ENCODE results near the gene SLC66A3. TPM values are rescaled to one million over a fixed set of nuclear protein-coding genes. Genes with fewer than 3 reads are reported as not detected.

The SLC66A3 gene
- total and polyA plus RNA-seq, 2 donors (not counting 3 experiments of a cell fraction or from before 2014, with no cell fraction given): 14.3 to 31.4 TPM

DNA sequence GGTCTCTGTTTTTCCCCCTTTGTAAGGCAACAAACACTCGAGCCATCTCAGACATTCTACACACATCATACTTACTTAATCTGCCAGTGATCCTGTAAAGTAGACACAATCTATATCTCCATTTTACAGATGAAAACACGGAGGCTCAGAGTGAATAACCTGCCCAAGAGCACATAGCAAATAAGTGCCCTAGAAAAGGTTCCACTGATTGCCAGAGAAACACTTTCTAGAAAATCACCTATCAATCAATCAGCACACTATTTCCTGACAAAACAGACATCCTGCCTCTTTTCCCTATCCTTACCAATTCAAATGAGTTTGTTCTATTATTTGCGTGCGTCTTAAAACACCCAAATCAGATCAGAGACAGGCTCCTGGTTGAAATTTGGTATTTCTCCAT lies 23.9 kb downstream of the SLC66A3 start:
- Histone ChIP-seq H3K27me3 (ENCODE audit: control insufficient read depth in 2 of 2, insufficient read depth in 2 of 2, low read length in 2 of 2) (no peaks in the 10 kb centered on the region), H4K20me1 (replicated peaks; ENCODE audit: control insufficient read depth, extremely low read depth, insufficient read depth, low read length) (no peaks in the 10 kb centered on the region), H3K79me2 (ENCODE audit: control insufficient read depth, insufficient read depth, low read length) (no peaks in the 10 kb centered on the region), H3K4me3 (replicated peaks in 1 of 3; ENCODE audit: insufficient read depth in 1 of 3, low read depth in 1 of 3, low read length in 3 of 3) (no peak overlapping the region), H2AFZ (ENCODE audit: low read depth, low read length) (no peak overlapping the region), H3K4me1 (ENCODE audit: control insufficient read depth, extremely low read depth, insufficient read depth, low read length) (peaks cover 3% of the 10 kb centered on the region), H3K4me2 (ENCODE audit: insufficient read depth, low read length) (no peak overlapping the region), H3K9me1 (replicated peaks; ENCODE audit: control insufficient read depth, extremely low read depth, insufficient read depth, low read length) (no peaks in the 10 kb centered on the region), H3K9me3 (replicated peaks; ENCODE audit: control insufficient read depth, insufficient read depth, low read length) (no peaks in the 10 kb centered on the region), H3K9ac (replicated peaks; ENCODE audit: extremely low read depth, insufficient read depth, low read length) (no peak overlapping the region), H3K27ac (ENCODE audit: insufficient read depth, low read depth, low read length) (no peak overlapping the region), H3K36me3 (ENCODE audit: control insufficient read depth in 2 of 2, extremely low read depth in 1 of 2, insufficient read depth in 2 of 2, low read length in 2 of 2) (peaks cover 0 to 3% of the 10 kb centered on the region in 2 experiments)
- FAIRE-seq (no peak), DNase-seq (ENCODE audit: low read depth, low spot score) (no peak)
- POLR2A ChIA-PET: no interaction called here
- TF ChIP-seq MYC (IDR thresholded peaks at IDR 0.05; ENCODE audit: low read depth, low read length) (no peak), POLR2AphosphoS5 (IDR thresholded peaks at IDR 0.05; ENCODE audit: insufficient read depth, low read depth, low read length) (no peak), FOS (IDR thresholded peaks at IDR 0.05; ENCODE audit: borderline replicate concordance, insufficient read depth, low read length) (no peak), EZH2 (IDR thresholded peaks at IDR 0.05; ENCODE audit: borderline replicate concordance, low read depth, low read length, severe bottlenecking) (no peak), JUN (IDR thresholded peaks at IDR 0.05; ENCODE audit: borderline replicate concordance, insufficient read depth, insufficient read length, low read depth) (no peak), GATA2 (IDR thresholded peaks at IDR 0.05; ENCODE audit: insufficient read depth, insufficient read length, low read depth, low read length) (no peak), POLR2A (IDR thresholded peaks at IDR 0.05; ENCODE audit: low read depth, low read length) (no peak)
- TF ChIP-seq, protein P1, sequence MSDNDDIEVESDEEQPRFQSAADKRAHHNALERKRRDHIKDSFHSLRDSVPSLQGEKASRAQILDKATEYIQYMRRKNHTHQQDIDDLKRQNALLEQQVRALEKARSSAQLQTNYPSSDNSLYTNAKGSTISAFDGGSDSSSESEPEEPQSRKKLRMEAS (IDR thresholded peaks at IDR 0.05; ENCODE audit: insufficient read depth, insufficient read length): no peak
- TF ChIP-seq, protein P2, sequence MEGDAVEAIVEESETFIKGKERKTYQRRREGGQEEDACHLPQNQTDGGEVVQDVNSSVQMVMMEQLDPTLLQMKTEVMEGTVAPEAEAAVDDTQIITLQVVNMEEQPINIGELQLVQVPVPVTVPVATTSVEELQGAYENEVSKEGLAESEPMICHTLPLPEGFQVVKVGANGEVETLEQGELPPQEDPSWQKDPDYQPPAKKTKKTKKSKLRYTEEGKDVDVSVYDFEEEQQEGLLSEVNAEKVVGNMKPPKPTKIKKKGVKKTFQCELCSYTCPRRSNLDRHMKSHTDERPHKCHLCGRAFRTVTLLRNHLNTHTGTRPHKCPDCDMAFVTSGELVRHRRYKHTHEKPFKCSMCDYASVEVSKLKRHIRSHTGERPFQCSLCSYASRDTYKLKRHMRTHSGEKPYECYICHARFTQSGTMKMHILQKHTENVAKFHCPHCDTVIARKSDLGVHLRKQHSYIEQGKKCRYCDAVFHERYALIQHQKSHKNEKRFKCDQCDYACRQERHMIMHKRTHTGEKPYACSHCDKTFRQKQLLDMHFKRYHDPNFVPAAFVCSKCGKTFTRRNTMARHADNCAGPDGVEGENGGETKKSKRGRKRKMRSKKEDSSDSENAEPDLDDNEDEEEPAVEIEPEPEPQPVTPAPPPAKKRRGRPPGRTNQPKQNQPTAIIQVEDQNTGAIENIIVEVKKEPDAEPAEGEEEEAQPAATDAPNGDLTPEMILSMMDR (IDR thresholded peaks at IDR 0.05; ENCODE audit: extremely low read depth in 1 of 2, insufficient read depth in 1 of 2, low read depth in 1 of 2, low read length in 2 of 2): no peak
- CTCF ChIA-PET: no interaction called here
- no TSS peak for BruUV-seq (replicated peaks)
- dilution Hi-C loops (cut with MboI; ENCODE audit: extremely low pct_ligation_motif_present, low sequenced_read_pairs) (no loop called here), intact Hi-C loops (cut with micrococcal nuclease) (no loop called here)
